OCI-LY7 (cell line): ENCODE data around the gene TOM1L2.

ENCODE experiments used
- EZH2phosphoT487 ChIP-seq: fragments of 200-600 bp; sonication (generic); IDR thresholded peaks from 2 replicates; pipeline ENCODE4 v1.6.1; 2018; ENCODE audit warnings: low read depth, borderline replicate concordance, mild to moderate bottlenecking, mixed run types, antibody characterized with exemption, low read length, moderate library complexity, mixed read lengths
- TF ChIP-seq, protein P1 (sequence below): fragments of 200-600 bp; sonication (generic); conservative IDR thresholded peaks from 2 replicates; pipeline ENCODE4 v1.5.1; 2014; ENCODE audit warnings: mild to moderate bottlenecking, antibody characterized with exemption, low read length, moderate library complexity, mixed read lengths

DNA sequence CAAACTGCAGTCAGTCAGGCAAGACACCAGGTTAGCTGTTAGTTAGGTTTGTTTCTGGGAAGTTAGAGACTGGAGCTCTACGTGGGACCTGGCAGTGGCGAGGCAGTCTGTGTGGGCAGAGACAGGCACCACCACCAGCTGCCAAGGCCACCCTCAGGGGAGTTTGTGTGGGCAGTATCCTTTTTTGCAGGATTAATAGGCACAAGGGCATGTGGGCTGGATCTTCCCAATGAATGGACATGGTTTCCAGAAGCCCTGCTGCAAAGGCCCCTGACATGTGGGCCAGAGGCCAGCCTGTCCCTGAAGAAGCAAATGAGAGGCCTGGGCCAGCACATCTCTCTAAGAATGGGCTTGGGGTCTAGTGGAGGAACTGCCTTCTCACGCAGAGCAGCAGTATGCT lies 116.2 kb downstream of the TOM1L2 start:
- TF ChIP-seq, protein P1, sequence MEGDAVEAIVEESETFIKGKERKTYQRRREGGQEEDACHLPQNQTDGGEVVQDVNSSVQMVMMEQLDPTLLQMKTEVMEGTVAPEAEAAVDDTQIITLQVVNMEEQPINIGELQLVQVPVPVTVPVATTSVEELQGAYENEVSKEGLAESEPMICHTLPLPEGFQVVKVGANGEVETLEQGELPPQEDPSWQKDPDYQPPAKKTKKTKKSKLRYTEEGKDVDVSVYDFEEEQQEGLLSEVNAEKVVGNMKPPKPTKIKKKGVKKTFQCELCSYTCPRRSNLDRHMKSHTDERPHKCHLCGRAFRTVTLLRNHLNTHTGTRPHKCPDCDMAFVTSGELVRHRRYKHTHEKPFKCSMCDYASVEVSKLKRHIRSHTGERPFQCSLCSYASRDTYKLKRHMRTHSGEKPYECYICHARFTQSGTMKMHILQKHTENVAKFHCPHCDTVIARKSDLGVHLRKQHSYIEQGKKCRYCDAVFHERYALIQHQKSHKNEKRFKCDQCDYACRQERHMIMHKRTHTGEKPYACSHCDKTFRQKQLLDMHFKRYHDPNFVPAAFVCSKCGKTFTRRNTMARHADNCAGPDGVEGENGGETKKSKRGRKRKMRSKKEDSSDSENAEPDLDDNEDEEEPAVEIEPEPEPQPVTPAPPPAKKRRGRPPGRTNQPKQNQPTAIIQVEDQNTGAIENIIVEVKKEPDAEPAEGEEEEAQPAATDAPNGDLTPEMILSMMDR: no peak
- no peak for TF ChIP-seq EZH2phosphoT487
